HepG2 (cell line): Measurements from ENCODE around the gene CNOT10. TPM values are rescaled to one million over a fixed set of nuclear protein-coding genes. Genes with fewer than 3 reads are reported as not detected.
A peak's percentile ranks its signal among the peaks of the same experiment; 100 is the strongest.

Experiments
- ATAC-seq: fragments of 200-7000 bp; cut with Tn5 transposase; 3 replicates; pipeline ENCODE4 v1.9.1; 2020; ENCODE audit warnings: mild to moderate bottlenecking, moderate library complexity
- BruUV-seq: library from RNA; stranded (reverse); fragments of 400-500 nt; replicated peaks from 2 replicates; lab custom pipeline; 2021; lab: Mats Ljungman, UMichigan
- CTCF ChIA-PET: fragments of 300-600 bp; formaldehyde crosslinking; extraction: SDS; loops from one replicate; lab custom pipeline; 2021; ENCODE audit warnings: low total read pairs, inconsistent platforms, low intra/inter-chr PET ratio; lab: Yijun Ruan, JAX
- POLR2A ChIA-PET: fragments of 350-600 bp; sonication (Branson Sonifier 250); formaldehyde crosslinking; loops from one replicate; lab custom pipeline; 2020; ENCODE audit warnings: antibody characterized with exemption, inconsistent platforms; lab: Yijun Ruan, JAX
- DNase-seq: peaks from one replicate; pipeline ENCODE4 v3.0.0-alpha.2; 2015; ENCODE audit warnings: low spot score
- FAIRE-seq: peaks from 3 replicates; lab custom pipeline; 2011; peaks lifted over from hg19 to GRCh38; lab: Jason Lieb, UNC
- H2AFZ ChIP-seq: one replicate; pipeline ENCODE4 v1.6.1; 2011; ENCODE audit warnings: low read length, inconsistent platforms
- H3K27ac ChIP-seq: fragments of 300-600 bp; 3 replicates; pipeline ENCODE4 v1.8.0; 2011; ENCODE audit warnings: mixed run types, mild to moderate bottlenecking, mixed read lengths, low read length, inconsistent platforms; ENCODE audit not compliant: insufficient read depth; ENCODE audit errors: extremely low read length
- H3K27me3 ChIP-seq, 2 experiments: fragments of 200-600 bp in 1 of 2; 2 replicates in 1 of 2; 3 replicates in 1 of 2; pipeline versions ENCODE4 v1.6.0 to v1.8.0; 2011; ENCODE audit warnings: low read length in 2 of 2, mild to moderate bottlenecking in 2 of 2, moderate library complexity in 2 of 2, inconsistent platforms in 1 of 2; ENCODE audit not compliant: insufficient read depth in 2 of 2, control insufficient read depth in 1 of 2
- H3K36me3 ChIP-seq, 2 experiments: fragments of 200-600 bp in 1 of 2; replicated peaks in 1 of 2; 2 replicates in 1 of 2; 3 replicates in 1 of 2; pipeline versions ENCODE4 v1.5.1 to v1.8.0; 2011; ENCODE audit warnings: low read length in 2 of 2, inconsistent platforms in 1 of 2; ENCODE audit not compliant: insufficient read depth in 2 of 2, control insufficient read depth in 1 of 2
- H3K4me1 ChIP-seq: 2 replicates; pipeline ENCODE4 v1.5.1; 2012; ENCODE audit warnings: low read length, inconsistent platforms; ENCODE audit not compliant: insufficient read depth
- H3K4me2 ChIP-seq: 2 replicates; pipeline ENCODE4 v1.6.0; 2011; ENCODE audit warnings: low read depth, low read length, inconsistent platforms
- H3K4me3 ChIP-seq, 3 experiments: fragments of 200-600 bp in 1 of 3; sonication (generic), shearing (Covaris generic) in 1 of 3; replicated peaks in 1 of 3; 2 replicates each; pipeline ENCODE4 v1.5.1; 2011 to 2016; ENCODE audit warnings: low read length in 3 of 3, inconsistent platforms in 2 of 3, low read depth in 2 of 3, mild to moderate bottlenecking in 2 of 3, control low read depth in 1 of 3, mixed read lengths in 1 of 3; ENCODE audit not compliant: insufficient read depth in 1 of 3
- H3K79me2 ChIP-seq: one replicate; pipeline ENCODE4 v1.6.1; 2011; ENCODE audit warnings: low read length, inconsistent platforms; ENCODE audit not compliant: insufficient read depth
- H3K9ac ChIP-seq: 2 replicates; pipeline ENCODE4 v1.6.0; 2011; ENCODE audit warnings: mild to moderate bottlenecking, low read depth, low read length, inconsistent platforms; ENCODE audit not compliant: insufficient read depth
- H3K9me3 ChIP-seq: 2 replicates; pipeline ENCODE4 v1.5.1; 2012; ENCODE audit warnings: mild to moderate bottlenecking, low read length
- H4K20me1 ChIP-seq: 2 replicates; pipeline ENCODE4 v1.6.0; 2011; ENCODE audit warnings: inconsistent platforms, mild to moderate bottlenecking, low read length, moderate library complexity; ENCODE audit not compliant: insufficient read depth
- HOXA7 ChIP-seq: sonication (generic); formaldehyde crosslinking; IDR thresholded peaks from 2 replicates; pipeline ENCODE4 v1.8.1; 2022; ENCODE audit warnings: mild to moderate bottlenecking, missing genetic modification reagents, moderate library complexity
- KDM3A ChIP-seq: IDR thresholded peaks from 2 replicates; pipeline ENCODE4 v1.6.1; 2018; ENCODE audit warnings: low read depth, missing compliant biosample characterization
- MIXL1 ChIP-seq: IDR thresholded peaks from 2 replicates; pipeline ENCODE4 v1.6.1; 2016
- RAD21 ChIP-seq: fragments of 450-650 bp; formaldehyde crosslinking; IDR thresholded peaks from 2 replicates; pipeline ENCODE4 v1.5.0; 2020; ENCODE audit warnings: mild to moderate bottlenecking
- RXRB ChIP-seq: IDR thresholded peaks from 2 replicates; pipeline ENCODE4 v1.6.1; 2016; ENCODE audit warnings: borderline replicate concordance, missing genetic modification reagents, missing compliant biosample characterization
- SAP130 ChIP-seq: IDR thresholded peaks from 2 replicates; pipeline ENCODE4 v1.6.1; 2016; ENCODE audit warnings: low read depth
- SMC3 ChIP-seq: IDR thresholded peaks from 2 replicates; pipeline ENCODE4 v1.6.1; 2011; ENCODE audit warnings: low read length, improper control_type of control experiment
- STAG1 ChIP-seq: sonication (generic); formaldehyde crosslinking; IDR thresholded peaks from 2 replicates; pipeline ENCODE4 v1.4.0; 2020; ENCODE audit warnings: missing genetic modification reagents
- ZNF33B ChIP-seq: sonication (generic); formaldehyde crosslinking; IDR thresholded peaks from 2 replicates; pipeline ENCODE4 v1.5.1; 2020; ENCODE audit warnings: mild to moderate bottlenecking, missing genetic modification reagents
- ZNF790 ChIP-seq: sonication (generic); formaldehyde crosslinking; IDR thresholded peaks from 2 replicates; pipeline ENCODE4 v1.8.0; 2022; ENCODE audit warnings: missing genetic modification reagents, mild to moderate bottlenecking, borderline replicate concordance
- in situ Hi-C: cut with HindIII; loops from 2 replicates; pipeline ENCODE4 v1.10.0; 2017; ENCODE audit warnings: low pct_unique_long_range_greater_than_20kb; ENCODE audit not compliant: extremely low pct_ligation_motif_present
- intact Hi-C: fragments of 100-400 bp; cut with micrococcal nuclease; formaldehyde crosslinking; loops from one replicate; pipeline ENCODE4 v1.10.0; 2022; ENCODE audit not compliant: unreplicated experiment
- polyA plus RNA-seq, 8 experiments: library from polyadenylated mRNA; depleted of rRNA in 3 of 8; stranded (reverse) in 7 of 8; unstranded in 1 of 8; fragments of >200 nt; fragmentation: Illumina TruSeq in 4 of 8; extraction: Trizol in 4 of 8; gene quantifications; 2 replicates each; pipeline versions ENCODE4 v1.2.1 to v1.2.3, GENCODE V29; 2011 to 2016; ENCODE audit warnings: low read depth in 4 of 8, missing spikeins in 1 of 8, mixed read lengths in 1 of 8; ENCODE audit not compliant: insufficient read depth in 1 of 8
- total RNA-seq, 5 experiments: library from RNA; depleted of rRNA; stranded (reverse); fragments of >200 nt; fragmentation: Illumina TruSeq; extraction: Trizol; gene quantifications; 2 replicates each; pipeline ENCODE4 v1.2.3, GENCODE V29; 2016; ENCODE audit warnings: low read depth in 1 of 5
- TF ChIP-seq, protein P1 (sequence below): IDR thresholded peaks from 2 replicates; pipeline ENCODE4 v1.6.1; 2012; ENCODE audit warnings: low read depth, low read length, improper control_type of control experiment
- TF ChIP-seq, protein P2 (sequence below): IDR thresholded peaks from 2 replicates; pipeline ENCODE4 v1.6.1; 2016; ENCODE audit warnings: low read depth
- TF ChIP-seq, protein P3 (sequence below), 2 experiments: sonication (generic) in 1 of 2; formaldehyde crosslinking in 1 of 2; IDR thresholded peaks; 2 replicates each; pipeline versions ENCODE4 v1.4.0 to v1.6.1; 2018 to 2020; ENCODE audit warnings: missing genetic modification reagents in 2 of 2, borderline replicate concordance in 1 of 2, low read depth in 1 of 2, mild to moderate bottlenecking in 1 of 2, missing biosample characterization in 1 of 2
- TF ChIP-seq, protein P4 (sequence below): sonication (generic); formaldehyde crosslinking; IDR thresholded peaks from 2 replicates; pipeline ENCODE4 v1.5.1; 2020; ENCODE audit warnings: mild to moderate bottlenecking, missing genetic modification reagents, moderate library complexity

CNOT10 gene
- total and polyA plus RNA-seq, 2 of the 13 experiments (the other 11 are each of a cell fraction or from before 2014, with no cell fraction given): 21.2 to 34.1 TPM

DNA sequence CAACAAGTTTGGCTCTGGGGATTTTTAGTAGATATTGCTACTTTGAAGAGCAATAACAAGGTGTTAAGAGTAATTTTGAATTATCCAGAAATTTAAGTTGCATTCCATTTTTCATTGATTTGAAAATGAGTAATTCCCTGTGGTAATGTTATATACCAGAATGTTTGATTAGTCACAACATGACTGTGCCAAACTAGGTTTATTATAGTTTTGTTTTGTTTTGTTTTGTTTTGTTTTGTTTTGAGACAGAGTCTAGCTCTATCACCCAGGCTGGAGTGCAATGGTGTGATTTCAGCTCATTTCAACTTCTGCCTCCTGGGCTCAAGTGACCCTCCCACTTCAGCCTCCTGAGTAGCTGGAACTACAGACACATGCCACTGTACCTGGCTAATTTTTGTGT is 40.7 kb downstream of the CNOT10 start (continued):
- no peak for TF ChIP-seq HOXA7 (CRISPR knock-in tag)
- TF ChIP-seq, all 625 proteins: peak for 0

DNA sequence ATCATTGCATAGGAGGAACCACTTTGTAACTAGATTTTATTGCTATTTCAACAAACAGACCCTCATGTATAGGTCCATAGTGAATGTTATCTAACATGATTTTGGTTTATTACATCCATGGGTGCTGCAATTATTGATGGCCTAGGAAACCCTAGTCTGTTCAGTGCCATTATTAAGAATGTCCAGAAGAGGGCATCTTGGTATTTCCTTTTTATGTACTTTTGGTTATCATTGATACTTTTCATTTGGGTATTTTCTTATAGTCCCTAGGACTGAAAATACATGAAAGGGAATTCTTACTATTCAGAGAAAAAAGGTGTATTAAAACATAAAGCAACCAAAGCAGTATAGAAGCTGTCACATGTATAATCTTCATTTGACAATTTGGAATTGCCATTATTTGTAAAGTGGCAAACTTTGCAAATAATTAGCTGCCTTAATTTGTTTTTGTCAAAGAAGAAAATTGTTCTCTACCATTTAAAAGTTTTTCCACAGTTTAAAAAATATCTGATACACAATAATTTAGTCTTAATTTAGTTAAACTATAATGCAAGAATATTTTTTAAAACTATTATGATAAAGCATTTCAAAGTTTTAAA is 48.7 kb downstream of the CNOT10 start:
- Histone ChIP-seq H3K27me3 (no peaks in the 10 kb centered on the region), H4K20me1 (no peaks in the 10 kb centered on the region), H3K4me1 (no peaks in the 10 kb centered on the region), H2AFZ (no peak overlapping the region), H3K4me2 (no peak overlapping the region), H3K27ac (no peak overlapping the region), H3K36me3 (peaks cover 2 to 41% of the 10 kb centered on the region in 2 experiments; a peak in 4 of 5 replicates), H3K9me3 (no peaks in the 10 kb centered on the region), H3K9ac (no peak overlapping the region), H3K79me2 (peaks cover 14% of the 10 kb centered on the region), H3K4me3 (no peak overlapping the region)
- in situ Hi-C loops (loop anchor here (5.0 to 25.0 kb wide), 2 partner anchors 199 to 354 kb away; partner anchors contain the start of genes GLB1 and TMPPE), intact Hi-C loops (loop anchor here (1.0 to 10.0 kb wide), 5 partner anchors 47 to 221 kb away; partner anchors contain the start of gene TRIM71)
- ATAC-seq (peak; percentile 54; the same call in 2 of the 3 replicates), FAIRE-seq (peak; percentile 68), DNase-seq (peak; percentile 62)
- no TSS peak for BruUV-seq
- POLR2A ChIA-PET: no interaction called here
- CTCF ChIA-PET: interaction anchor here (1.6 to 2.2 kb wide), 2 partner anchors 48 to 200 kb away, joined by 6 to 11 read pairs; no protein-coding TSS in a partner anchor
- TF ChIP-seq, protein P1, sequence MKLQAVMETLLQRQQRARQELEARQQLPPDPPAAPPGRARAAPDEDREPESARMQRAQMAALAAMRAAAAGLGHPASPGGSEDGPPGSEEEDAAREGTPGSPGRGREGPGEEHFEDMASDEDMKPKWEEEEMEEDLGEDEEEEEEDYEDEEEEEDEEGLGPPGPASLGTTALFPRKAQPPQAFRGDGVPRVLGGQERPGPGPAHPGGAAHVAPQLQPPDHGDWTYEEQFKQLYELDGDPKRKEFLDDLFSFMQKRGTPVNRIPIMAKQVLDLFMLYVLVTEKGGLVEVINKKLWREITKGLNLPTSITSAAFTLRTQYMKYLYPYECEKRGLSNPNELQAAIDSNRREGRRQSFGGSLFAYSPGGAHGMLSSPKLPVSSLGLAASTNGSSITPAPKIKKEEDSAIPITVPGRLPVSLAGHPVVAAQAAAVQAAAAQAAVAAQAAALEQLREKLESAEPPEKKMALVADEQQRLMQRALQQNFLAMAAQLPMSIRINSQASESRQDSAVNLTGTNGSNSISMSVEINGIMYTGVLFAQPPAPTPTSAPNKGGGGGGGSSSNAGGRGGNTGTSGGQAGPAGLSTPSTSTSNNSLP: 0 out of 2 replicates have a peak, but pooled peaks have one; percentile 27
- TF ChIP-seq, protein P2, sequence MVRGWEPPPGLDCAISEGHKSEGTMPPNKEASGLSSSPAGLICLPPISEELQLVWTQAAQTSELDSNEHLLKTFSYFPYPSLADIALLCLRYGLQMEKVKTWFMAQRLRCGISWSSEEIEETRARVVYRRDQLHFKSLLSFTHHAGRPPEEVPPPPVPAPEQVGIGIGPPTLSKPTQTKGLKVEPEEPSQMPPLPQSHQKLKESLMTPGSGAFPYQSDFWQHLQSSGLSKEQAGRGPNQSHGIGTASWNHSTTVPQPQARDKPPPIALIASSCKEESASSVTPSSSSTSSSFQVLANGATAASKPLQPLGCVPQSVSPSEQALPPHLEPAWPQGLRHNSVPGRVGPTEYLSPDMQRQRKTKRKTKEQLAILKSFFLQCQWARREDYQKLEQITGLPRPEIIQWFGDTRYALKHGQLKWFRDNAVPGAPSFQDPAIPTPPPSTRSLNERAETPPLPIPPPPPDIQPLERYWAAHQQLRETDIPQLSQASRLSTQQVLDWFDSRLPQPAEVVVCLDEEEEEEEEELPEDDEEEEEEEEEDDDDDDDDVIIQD: 0 out of 2 replicates have a peak, but pooled peaks have one; percentile 16
- TF ChIP-seq KDM3A (CRISPR knock-in tag) (0 out of 2 replicates have a peak, but pooled peaks have one; percentile 26), MIXL1 (CRISPR knock-in tag) (0 out of 2 replicates have a peak, but pooled peaks have one; percentile 72), RAD21 (CRISPR knock-in tag) (peak; percentile 50; the same call in 1 of the 2 replicates), ZNF790 (no peak), ZNF33B (CRISPR knock-in tag) (no peak), STAG1 (CRISPR knock-in tag) (peak; percentile 89), SAP130 (CRISPR knock-in tag) (peak; percentile 31; the same call in 1 of the 2 replicates), RXRB (CRISPR knock-in tag) (peak; percentile 14; the same call in 1 of the 2 replicates), SMC3 (peak; percentile 71)
- TF ChIP-seq, protein P3, sequence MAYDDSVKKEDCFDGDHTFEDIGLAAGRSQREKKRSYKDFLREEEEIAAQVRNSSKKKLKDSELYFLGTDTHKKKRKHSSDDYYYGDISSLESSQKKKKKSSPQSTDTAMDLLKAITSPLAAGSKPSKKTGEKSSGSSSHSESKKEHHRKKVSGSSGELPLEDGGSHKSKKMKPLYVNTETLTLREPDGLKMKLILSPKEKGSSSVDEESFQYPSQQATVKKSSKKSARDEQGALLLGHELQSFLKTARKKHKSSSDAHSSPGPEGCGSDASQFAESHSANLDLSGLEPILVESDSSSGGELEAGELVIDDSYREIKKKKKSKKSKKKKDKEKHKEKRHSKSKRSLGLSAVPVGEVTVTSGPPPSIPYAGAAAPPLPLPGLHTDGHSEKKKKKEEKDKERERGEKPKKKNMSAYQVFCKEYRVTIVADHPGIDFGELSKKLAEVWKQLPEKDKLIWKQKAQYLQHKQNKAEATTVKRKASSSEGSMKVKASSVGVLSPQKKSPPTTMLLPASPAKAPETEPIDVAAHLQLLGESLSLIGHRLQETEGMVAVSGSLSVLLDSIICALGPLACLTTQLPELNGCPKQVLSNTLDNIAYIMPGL (CRISPR knock-in tag; IDR thresholded peaks at IDR 0.05; ENCODE audit: borderline replicate concordance in 1 of 2, low read depth in 1 of 2): 0 out of 4 replicates have a peak, but pooled peaks of 1 of the 2 experiments have one; percentile 21
- TF ChIP-seq, protein P4, sequence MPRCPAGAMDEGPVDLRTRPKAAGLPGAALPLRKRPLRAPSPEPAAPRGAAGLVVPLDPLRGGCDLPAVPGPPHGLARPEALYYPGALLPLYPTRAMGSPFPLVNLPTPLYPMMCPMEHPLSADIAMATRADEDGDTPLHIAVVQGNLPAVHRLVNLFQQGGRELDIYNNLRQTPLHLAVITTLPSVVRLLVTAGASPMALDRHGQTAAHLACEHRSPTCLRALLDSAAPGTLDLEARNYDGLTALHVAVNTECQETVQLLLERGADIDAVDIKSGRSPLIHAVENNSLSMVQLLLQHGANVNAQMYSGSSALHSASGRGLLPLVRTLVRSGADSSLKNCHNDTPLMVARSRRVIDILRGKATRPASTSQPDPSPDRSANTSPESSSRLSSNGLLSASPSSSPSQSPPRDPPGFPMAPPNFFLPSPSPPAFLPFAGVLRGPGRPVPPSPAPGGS (CRISPR knock-in tag): no peak
